ENCODE results near the gene REM2.

The REM2 gene

DNA sequence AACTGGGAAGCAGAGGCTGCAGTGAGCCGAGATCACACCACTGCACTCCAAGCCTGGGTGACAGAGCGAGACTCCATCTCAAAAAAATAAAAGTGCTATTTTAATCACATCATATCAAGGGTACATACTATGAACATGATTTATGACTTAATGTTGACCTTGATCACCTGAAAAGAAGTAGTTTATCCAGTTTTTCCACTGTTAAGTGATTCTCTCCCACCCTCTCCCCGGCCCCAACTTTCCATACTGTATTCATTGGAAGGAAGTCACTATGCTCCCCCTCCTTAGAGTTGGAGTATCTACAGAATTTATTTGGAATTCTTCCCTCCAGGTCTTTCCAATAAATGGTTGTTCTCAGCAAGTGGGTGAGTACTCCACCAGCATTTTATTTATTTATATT lies 49.1 kb downstream of the REM2 start:
- Histone ChIP-seq H3K36me3 (ENCODE audit: control insufficient read depth, low read length) (peaks cover 19% of the 10 kb centered on the region), H3K79me2 (ENCODE audit: control insufficient read depth, low read length) (peaks cover 20% of the 10 kb centered on the region), H3K9me3 (ENCODE audit: control insufficient read depth, insufficient read depth, low read length) (no peaks in the 10 kb centered on the region), H3K27me3 (ENCODE audit: control insufficient read depth, low read length) (no peaks in the 10 kb centered on the region), H4K20me1 (ENCODE audit: control insufficient read depth, insufficient read depth, low read depth, low read length) (0 out of 2 replicates have a peak, but pooled peaks cover 2% of the 10 kb centered on the region), H3K9me2 (replicated peaks; ENCODE audit: control insufficient read depth, low read length) (no peaks in the 10 kb centered on the region), H3K4me1 (ENCODE audit: control insufficient read depth, low read length) (peaks cover 22% of the 10 kb centered on the region), H3K27ac (ENCODE audit: low read depth, low read length) (no peak overlapping the region), H3K4me3 (ENCODE audit: low read length) (no peak overlapping the region), H3F3A (ENCODE audit: control insufficient read depth, insufficient read depth) (peaks cover 27% of the 10 kb centered on the region), H3K4me2 (ENCODE audit: low read length) (no peak overlapping the region)
- TF ChIP-seq EZH2phosphoT487 (IDR thresholded peaks at IDR 0.05; ENCODE audit: borderline replicate concordance, low read length) = no peak
- TF ChIP-seq, protein P1, sequence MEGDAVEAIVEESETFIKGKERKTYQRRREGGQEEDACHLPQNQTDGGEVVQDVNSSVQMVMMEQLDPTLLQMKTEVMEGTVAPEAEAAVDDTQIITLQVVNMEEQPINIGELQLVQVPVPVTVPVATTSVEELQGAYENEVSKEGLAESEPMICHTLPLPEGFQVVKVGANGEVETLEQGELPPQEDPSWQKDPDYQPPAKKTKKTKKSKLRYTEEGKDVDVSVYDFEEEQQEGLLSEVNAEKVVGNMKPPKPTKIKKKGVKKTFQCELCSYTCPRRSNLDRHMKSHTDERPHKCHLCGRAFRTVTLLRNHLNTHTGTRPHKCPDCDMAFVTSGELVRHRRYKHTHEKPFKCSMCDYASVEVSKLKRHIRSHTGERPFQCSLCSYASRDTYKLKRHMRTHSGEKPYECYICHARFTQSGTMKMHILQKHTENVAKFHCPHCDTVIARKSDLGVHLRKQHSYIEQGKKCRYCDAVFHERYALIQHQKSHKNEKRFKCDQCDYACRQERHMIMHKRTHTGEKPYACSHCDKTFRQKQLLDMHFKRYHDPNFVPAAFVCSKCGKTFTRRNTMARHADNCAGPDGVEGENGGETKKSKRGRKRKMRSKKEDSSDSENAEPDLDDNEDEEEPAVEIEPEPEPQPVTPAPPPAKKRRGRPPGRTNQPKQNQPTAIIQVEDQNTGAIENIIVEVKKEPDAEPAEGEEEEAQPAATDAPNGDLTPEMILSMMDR (IDR thresholded peaks at IDR 0.05; ENCODE audit: low read depth, low read length, poor library complexity, severe bottlenecking) = no peak

DNA sequence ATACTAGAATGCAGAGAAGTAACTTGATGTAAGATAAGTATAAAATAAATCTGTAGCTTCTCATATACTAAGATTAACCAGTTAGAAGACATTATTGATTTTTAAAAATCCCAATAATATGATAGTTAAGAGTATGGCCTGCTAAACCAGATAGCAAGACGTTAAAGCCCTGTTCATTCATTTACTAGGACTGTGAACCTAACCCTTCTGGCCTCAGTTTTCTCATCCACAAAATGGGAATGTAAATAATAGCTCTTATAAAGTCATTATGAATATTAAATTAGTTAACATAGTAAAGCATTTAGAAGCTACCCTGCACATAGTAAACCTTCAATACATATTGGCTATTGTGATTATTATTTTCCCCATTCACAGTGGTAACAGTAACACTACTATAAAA lies 52.1 kb downstream of the REM2 start:
- peaks cover 20% of the 10 kb centered on the region for H3F3A ChIP-seq (ENCODE audit: control insufficient read depth, insufficient read depth)
- no peaks in the 10 kb centered on the region for H3K79me2 ChIP-seq (ENCODE audit: control insufficient read depth, low read length)
- H3K27ac ChIP-seq (ENCODE audit: low read depth, low read length) = no peak overlapping the region
- no peak overlapping the region for H3K4me3 ChIP-seq (ENCODE audit: low read length)
- peaks cover 3% of the 10 kb centered on the region for H3K36me3 ChIP-seq (ENCODE audit: control insufficient read depth, low read length)
- H3K9me3 ChIP-seq (ENCODE audit: control insufficient read depth, insufficient read depth, low read length) = no peaks in the 10 kb centered on the region
- H4K20me1 ChIP-seq (ENCODE audit: control insufficient read depth, insufficient read depth, low read depth, low read length) = no peaks in the 10 kb centered on the region
- TF ChIP-seq, protein P1 (IDR thresholded peaks at IDR 0.05; ENCODE audit: low read depth, low read length, poor library complexity, severe bottlenecking) = no peak
- TF ChIP-seq EZH2phosphoT487 (IDR thresholded peaks at IDR 0.05; ENCODE audit: borderline replicate concordance, low read length) = no peak
- no peaks in the 10 kb centered on the region for H3K9me2 ChIP-seq (replicated peaks; ENCODE audit: control insufficient read depth, low read length)
- H3K4me2 ChIP-seq (ENCODE audit: low read length) = no peak overlapping the region
- peaks cover 6% of the 10 kb centered on the region for H3K4me1 ChIP-seq (ENCODE audit: control insufficient read depth, low read length)
- H3K27me3 ChIP-seq (ENCODE audit: control insufficient read depth, low read length) = no peaks in the 10 kb centered on the region

Data from DOHH2 (cell line).